HL-60 (cell line): ENCODE results near the gene COMMD8.
A peak's percentile ranks its signal among the peaks of the same experiment; 100 is the strongest.

ENCODE experiments used
- DNase-seq, 2 experiments: peaks; one replicate each; pipeline ENCODE4 v3.0.0-alpha.2; 2010 to 2020; ENCODE audit warnings: low read depth in 1 of 2, low spot score in 1 of 2
- H3K27ac ChIP-seq: fragments of 250-450 bp; sonication (Bioruptor Pico); replicated peaks from 2 replicates; pipeline ENCODE4 v1.5.1; 2020; ENCODE audit warnings: mild to moderate bottlenecking, moderate library complexity
- H3K27me3 ChIP-seq: fragments of 250-450 bp; sonication (Bioruptor Pico); 2 replicates; pipeline ENCODE4 v1.5.1; 2021; ENCODE audit warnings: mild to moderate bottlenecking, moderate library complexity; ENCODE audit not compliant: insufficient read depth, poor library complexity, severe bottlenecking
- H3K4me3 ChIP-seq: replicated peaks from 2 replicates; pipeline ENCODE4 v1.5.1; 2011; ENCODE audit warnings: mild to moderate bottlenecking, control low read depth, low read length; ENCODE audit not compliant: insufficient read depth
- CTCF ChIP-seq: IDR thresholded peaks from one replicate; pipeline ENCODE4 v1.5.1; 2011; ENCODE audit warnings: low read length, control low read depth, inconsistent platforms; ENCODE audit not compliant: insufficient read depth
- GABPA ChIP-seq: IDR thresholded peaks from 2 replicates; pipeline ENCODE4 v1.6.1; 2012; ENCODE audit warnings: low read depth
- POLR2AphosphoS5 ChIP-seq: IDR thresholded peaks from 2 replicates; pipeline ENCODE4 v1.6.1; 2012; ENCODE audit warnings: low read depth
- REST ChIP-seq: IDR thresholded peaks from 2 replicates; pipeline ENCODE4 v1.6.1; 2012; ENCODE audit warnings: low read depth; ENCODE audit not compliant: insufficient replicate concordance
- SPI1 ChIP-seq: IDR thresholded peaks from 2 replicates; pipeline ENCODE4 v1.6.1; 2012; ENCODE audit warnings: low read depth, mild to moderate bottlenecking, borderline replicate concordance

Gene COMMD8

GRCh38 chr4:47434931-47435330 is 28.6 kb downstream of the COMMD8 start:
- no peak for DNase-seq
- TF ChIP-seq CTCF, result no peak

GRCh38 chr4:47432749-47433148 is 30.8 kb downstream of the COMMD8 start:
- H3K4me3 ChIP-seq, result no peak overlapping the region
- no peak overlapping the region for H3K27ac ChIP-seq
- no peaks in the 10 kb centered on the region for H3K27me3 ChIP-seq
- TF ChIP-seq POLR2AphosphoS5 (no peak), GABPA (no peak), CTCF (no peak), SPI1 (peak; percentile 52; the same call in 1 of the 2 replicates), REST (no peak)
- no peak for DNase-seq

More at GRCh38 chr4:47434931-47435330, 28.6 kb downstream of the COMMD8 start:
- Histone ChIP-seq H3K4me3 (no peak overlapping the region), H3K27ac (no peak overlapping the region), H3K27me3 (no peaks in the 10 kb centered on the region)

GRCh38 chr4:47427935-47428334 is 35.6 kb downstream of the COMMD8 start:
- Histone ChIP-seq H3K27ac (no peak overlapping the region), H3K27me3 (no peaks in the 10 kb centered on the region), H3K4me3 (no peak overlapping the region)
- TF ChIP-seq GABPA, result no peak
- TF ChIP-seq SPI1, result no peak
- TF ChIP-seq CTCF, result no peak
- TF ChIP-seq REST, result no peak
- no peak for TF ChIP-seq POLR2AphosphoS5
- no peak for DNase-seq

- Histone ChIP-seq H3K4me3 (no peak overlapping the region), H3K27me3 (no peaks in the 10 kb centered on the region)
- TF ChIP-seq CTCF (no peak), GABPA (no peak), REST (no peak), POLR2AphosphoS5 (no peak), SPI1 (no peak)
These were observed 37.9 kb downstream of the COMMD8 start for GRCh38 chr4:47425628-47426027.

More at GRCh38 chr4:47425628-47426027, 37.9 kb downstream of the COMMD8 start:
- DNase-seq, result no peak
- H3K27ac ChIP-seq, result no peak overlapping the region
